GM04503 (cell line): ENCODE measurements around the gene SCRT2.
"Not testable (repeated sequence)": the region's sequence is repeated elsewhere in the genome, so short reads cannot be mapped to it uniquely, and the experiment has no call there.

Experiments
- DNase-seq: peaks from one replicate; pipeline ENCODE4 v3.0.0-alpha.2; 2012; ENCODE audit warnings: low read depth

The SCRT2 gene

GRCh38 chr20:652615-653109, 22.9 kb downstream of the SCRT2 start:
- no peak for DNase-seq

- DNase-seq, result no peak
Observed at GRCh38 chr20:651713-652614, 23.6 kb downstream of the SCRT2 start.

- DNase-seq, result no peak
Observed at GRCh38 chr20:650954-651353, 24.6 kb downstream of the SCRT2 start.

GRCh38 chr20:650281-650680, 25.3 kb downstream of the SCRT2 start:
- DNase-seq, result no peak

GRCh38 chr20:647479-648019, 28.1 kb downstream of the SCRT2 start:
- DNase-seq, result no peak

- no peak for DNase-seq
Observed at GRCh38 chr20:646868-647233, 28.8 kb downstream of the SCRT2 start.

GRCh38 chr20:646107-646867, 29.3 kb downstream of the SCRT2 start:
- no peak for DNase-seq

- no peak for DNase-seq
Observed at GRCh38 chr20:645318-646106, 30.1 kb downstream of the SCRT2 start.

GRCh38 chr20:644692-645317, 30.8 kb downstream of the SCRT2 start:
- DNase-seq, result no peak

GRCh38 chr20:642398-643174, 33.0 kb downstream of the SCRT2 start:
- no peak for DNase-seq

- DNase-seq, result not testable (repeated sequence)
Observed at GRCh38 chr20:642013-642397, 33.6 kb downstream of the SCRT2 start.

GRCh38 chr20:641516-641875, 34.1 kb downstream of the SCRT2 start:
- DNase-seq, result no peak

GRCh38 chr20:640674-641515, 34.7 kb downstream of the SCRT2 start:
- no peak for DNase-seq

GRCh38 chr20:638579-638978, 37.0 kb downstream of the SCRT2 start:
- no peak for DNase-seq

- no peak for DNase-seq
Observed at GRCh38 chr20:637559-637958, 38.0 kb downstream of the SCRT2 start.

GRCh38 chr20:635893-636338, 39.7 kb downstream of the SCRT2 start:
- DNase-seq, result no peak

GRCh38 chr20:635028-635892, 40.3 kb downstream of the SCRT2 start:
- DNase-seq, result no peak

- DNase-seq, result no peak
Observed at GRCh38 chr20:634148-634925, 41.3 kb downstream of the SCRT2 start.
